Loucy (cell line): ENCODE measurements around the gene PDZD7.

Experiments
- H2AFZ ChIP-seq: fragments of 200-600 bp; sonication (generic); 2 replicates; pipeline ENCODE4 v1.6.0; 2016; ENCODE audit warnings: antibody characterized with exemption, mild to moderate bottlenecking, low read length, moderate library complexity
- H3F3A ChIP-seq: fragments of 200-600 bp; 2 replicates; pipeline ENCODE4 v1.6.0; 2016; ENCODE audit warnings: antibody characterized with exemption, low read depth, mild to moderate bottlenecking
- H3K27me3 ChIP-seq: fragments of 200-600 bp; sonication (generic); 2 replicates; pipeline ENCODE4 v1.6.1; 2014; ENCODE audit warnings: low read length, mild to moderate bottlenecking; ENCODE audit not compliant: insufficient read depth, poor library complexity, severe bottlenecking
- H3K36me3 ChIP-seq: fragments of 200-600 bp; sonication (generic); 2 replicates; pipeline ENCODE4 v1.6.1; 2016; ENCODE audit warnings: low read length; ENCODE audit not compliant: insufficient read depth
- H3K4me1 ChIP-seq: fragments of 200-600 bp; sonication (generic); 2 replicates; pipeline ENCODE4 v1.5.1; 2014; ENCODE audit warnings: low read length, mild to moderate bottlenecking; ENCODE audit not compliant: insufficient read depth, poor library complexity, severe bottlenecking
- H3K4me2 ChIP-seq: fragments of 200-600 bp; sonication (generic); 2 replicates; pipeline ENCODE4 v1.6.0; 2014; ENCODE audit warnings: antibody characterized with exemption, low read length, low read depth, mild to moderate bottlenecking; ENCODE audit not compliant: poor library complexity, severe bottlenecking
- H3K4me3 ChIP-seq: fragments of 200-600 bp; sonication (generic); 2 replicates; pipeline ENCODE4 v1.5.1; 2014; ENCODE audit warnings: low read length, mild to moderate bottlenecking, mixed read lengths; ENCODE audit not compliant: poor library complexity, severe bottlenecking
- H3K79me2 ChIP-seq: fragments of 200-600 bp; sonication (generic); 2 replicates; pipeline ENCODE4 v1.6.1; 2014; ENCODE audit warnings: low read length; ENCODE audit not compliant: insufficient read depth
- H3K9ac ChIP-seq: fragments of 200-600 bp; sonication (generic); 2 replicates; pipeline ENCODE4 v1.6.0; 2014; ENCODE audit warnings: mild to moderate bottlenecking, low read depth, low read length, moderate library complexity; ENCODE audit not compliant: poor library complexity, severe bottlenecking
- H3K9me2 ChIP-seq: fragments of 200-600 bp; sonication (generic); replicated peaks from 2 replicates; pipeline ENCODE4 v1.6.1; 2016; ENCODE audit warnings: low read depth, low read length, mixed read lengths
- H3K9me3 ChIP-seq: fragments of 200-600 bp; sonication (generic); 2 replicates; pipeline ENCODE4 v1.6.1; 2014; ENCODE audit warnings: mild to moderate bottlenecking, antibody characterized with exemption, low read length, low read depth; ENCODE audit not compliant: insufficient read depth
- H4K20me1 ChIP-seq: fragments of 200-600 bp; sonication (generic); 2 replicates; pipeline ENCODE4 v1.6.0; 2014; ENCODE audit warnings: antibody characterized with exemption, low read length, mild to moderate bottlenecking; ENCODE audit not compliant: insufficient read depth, poor library complexity, severe bottlenecking
- EZH2phosphoT487 ChIP-seq: fragments of 200-600 bp; IDR thresholded peaks from 2 replicates; pipeline ENCODE4 v1.6.1; 2018; ENCODE audit warnings: antibody characterized with exemption, mild to moderate bottlenecking, moderate library complexity, borderline replicate concordance
- TF ChIP-seq, protein P1 (sequence below): fragments of 200-600 bp; sonication (generic); conservative IDR thresholded peaks from 2 replicates; pipeline ENCODE4 v1.5.1; 2014; ENCODE audit warnings: mild to moderate bottlenecking, antibody characterized with exemption, low read length

PDZD7 gene

GRCh38 chr10:100982916-100983830 is 47.8 kb downstream of the PDZD7 start:
- H3K36me3 ChIP-seq = no peaks in the 10 kb centered on the region
- peaks cover 17% of the 10 kb centered on the region for H3K4me1 ChIP-seq
- no peak overlapping the region for H3K4me3 ChIP-seq
- H3F3A ChIP-seq = no peaks in the 10 kb centered on the region
- H3K9me2 ChIP-seq = no peaks in the 10 kb centered on the region
- no peak overlapping the region for H3K4me2 ChIP-seq
- peaks cover 15% of the 10 kb centered on the region for H4K20me1 ChIP-seq
- TF ChIP-seq, protein P1, sequence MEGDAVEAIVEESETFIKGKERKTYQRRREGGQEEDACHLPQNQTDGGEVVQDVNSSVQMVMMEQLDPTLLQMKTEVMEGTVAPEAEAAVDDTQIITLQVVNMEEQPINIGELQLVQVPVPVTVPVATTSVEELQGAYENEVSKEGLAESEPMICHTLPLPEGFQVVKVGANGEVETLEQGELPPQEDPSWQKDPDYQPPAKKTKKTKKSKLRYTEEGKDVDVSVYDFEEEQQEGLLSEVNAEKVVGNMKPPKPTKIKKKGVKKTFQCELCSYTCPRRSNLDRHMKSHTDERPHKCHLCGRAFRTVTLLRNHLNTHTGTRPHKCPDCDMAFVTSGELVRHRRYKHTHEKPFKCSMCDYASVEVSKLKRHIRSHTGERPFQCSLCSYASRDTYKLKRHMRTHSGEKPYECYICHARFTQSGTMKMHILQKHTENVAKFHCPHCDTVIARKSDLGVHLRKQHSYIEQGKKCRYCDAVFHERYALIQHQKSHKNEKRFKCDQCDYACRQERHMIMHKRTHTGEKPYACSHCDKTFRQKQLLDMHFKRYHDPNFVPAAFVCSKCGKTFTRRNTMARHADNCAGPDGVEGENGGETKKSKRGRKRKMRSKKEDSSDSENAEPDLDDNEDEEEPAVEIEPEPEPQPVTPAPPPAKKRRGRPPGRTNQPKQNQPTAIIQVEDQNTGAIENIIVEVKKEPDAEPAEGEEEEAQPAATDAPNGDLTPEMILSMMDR = no peak
- no peak for TF ChIP-seq EZH2phosphoT487
- no peak overlapping the region for H3K9ac ChIP-seq
- H3K79me2 ChIP-seq = peaks cover 29% of the 10 kb centered on the region
- no peaks in the 10 kb centered on the region for H3K9me3 ChIP-seq
- H2AFZ ChIP-seq = no peak overlapping the region
- no peaks in the 10 kb centered on the region for H3K27me3 ChIP-seq

- no peaks in the 10 kb centered on the region for H3K9me2 ChIP-seq
- TF ChIP-seq EZH2phosphoT487 = no peak
- TF ChIP-seq, protein P1 = no peak
- peaks cover 5% of the 10 kb centered on the region for H4K20me1 ChIP-seq
- H3K4me1 ChIP-seq = peaks cover 11% of the 10 kb centered on the region
- no peaks in the 10 kb centered on the region for H3K9me3 ChIP-seq
- no peak overlapping the region for H3K4me3 ChIP-seq
- no peaks in the 10 kb centered on the region for H3F3A ChIP-seq
- H3K79me2 ChIP-seq = peaks cover 10% of the 10 kb centered on the region
- no peak overlapping the region for H3K4me2 ChIP-seq
- no peak overlapping the region for H3K9ac ChIP-seq
- H2AFZ ChIP-seq = no peak overlapping the region
- no peaks in the 10 kb centered on the region for H3K27me3 ChIP-seq
- no peaks in the 10 kb centered on the region for H3K36me3 ChIP-seq
Observed at GRCh38 chr10:100981178-100981772, 49.7 kb downstream of the PDZD7 start.

GRCh38 chr10:100980711-100981110 is 50.2 kb downstream of the PDZD7 start:
- H3K9me2 ChIP-seq = no peaks in the 10 kb centered on the region
- H3K27me3 ChIP-seq = no peaks in the 10 kb centered on the region
- H3K36me3 ChIP-seq = no peaks in the 10 kb centered on the region
- H3K4me1 ChIP-seq = peaks cover 5% of the 10 kb centered on the region
- H4K20me1 ChIP-seq = no peaks in the 10 kb centered on the region
- H3K9ac ChIP-seq = no peak overlapping the region
- H3F3A ChIP-seq = no peaks in the 10 kb centered on the region
- TF ChIP-seq, protein P1 = no peak
- TF ChIP-seq EZH2phosphoT487 = no peak
- H3K4me3 ChIP-seq = no peak overlapping the region
- no peaks in the 10 kb centered on the region for H3K9me3 ChIP-seq
- no peak overlapping the region for H3K4me2 ChIP-seq
- peaks cover 4% of the 10 kb centered on the region; the same call in 1 of the 2 replicates for H3K79me2 ChIP-seq
- H2AFZ ChIP-seq = no peak overlapping the region
